ENCODE data around the gene IKZF5.

IKZF5 gene, protein sequence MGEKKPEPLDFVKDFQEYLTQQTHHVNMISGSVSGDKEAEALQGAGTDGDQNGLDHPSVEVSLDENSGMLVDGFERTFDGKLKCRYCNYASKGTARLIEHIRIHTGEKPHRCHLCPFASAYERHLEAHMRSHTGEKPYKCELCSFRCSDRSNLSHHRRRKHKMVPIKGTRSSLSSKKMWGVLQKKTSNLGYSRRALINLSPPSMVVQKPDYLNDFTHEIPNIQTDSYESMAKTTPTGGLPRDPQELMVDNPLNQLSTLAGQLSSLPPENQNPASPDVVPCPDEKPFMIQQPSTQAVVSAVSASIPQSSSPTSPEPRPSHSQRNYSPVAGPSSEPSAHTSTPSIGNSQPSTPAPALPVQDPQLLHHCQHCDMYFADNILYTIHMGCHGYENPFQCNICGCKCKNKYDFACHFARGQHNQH

DNA sequence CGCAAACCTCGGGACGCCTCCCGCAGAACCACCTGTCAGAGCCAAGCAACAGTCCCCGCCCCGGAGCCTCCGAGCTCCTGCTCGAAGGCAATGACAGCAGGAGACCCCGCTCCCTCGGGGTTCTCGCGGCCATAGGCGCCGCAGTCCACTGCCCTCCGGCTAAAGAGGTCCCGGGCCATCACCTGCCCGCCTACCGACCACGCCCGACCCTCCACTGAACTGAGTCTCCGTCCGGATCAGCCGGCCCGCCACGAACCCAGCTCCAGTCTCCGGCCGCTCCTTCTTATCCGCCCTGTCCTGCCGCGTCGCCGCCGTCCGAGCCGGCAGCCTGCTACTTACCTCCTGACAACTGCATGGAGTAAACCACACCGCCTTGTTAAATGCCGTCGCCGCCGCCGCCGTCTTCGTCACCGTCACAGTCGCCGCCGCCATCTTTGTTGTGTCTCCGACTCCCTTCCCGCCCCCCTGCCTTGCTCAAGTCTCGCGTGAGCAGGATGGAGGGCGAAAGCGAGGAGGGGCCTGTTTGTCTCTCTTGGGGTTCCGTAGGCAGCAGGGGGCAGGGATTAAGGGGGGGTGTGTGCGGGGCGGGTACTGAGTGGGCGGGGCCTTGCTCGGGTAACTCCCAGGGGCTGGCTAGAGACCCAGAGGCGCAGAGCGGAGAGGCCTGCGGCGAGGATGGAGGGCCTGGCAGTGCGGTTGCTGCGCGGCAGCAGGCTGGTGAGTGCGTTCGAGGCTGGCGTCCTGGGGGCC is at the start of gene IKZF5, which contains the start of gene ACADSB:
Gene IKZF5, minus strand, starts transcription at position 441 of the 750 bp plus-strand sequence. CDS start 10,170 bp downstream, outside the sequence.
Gene ACADSB, plus strand, starts transcription at position 652 of the 750 bp plus-strand sequence. Its CDS starts 24 bp downstream, at position 676.
- DNase-seq (ENCODE audit: low read depth in 2 of 2) = peak; percentile 86 to 92

DNA sequence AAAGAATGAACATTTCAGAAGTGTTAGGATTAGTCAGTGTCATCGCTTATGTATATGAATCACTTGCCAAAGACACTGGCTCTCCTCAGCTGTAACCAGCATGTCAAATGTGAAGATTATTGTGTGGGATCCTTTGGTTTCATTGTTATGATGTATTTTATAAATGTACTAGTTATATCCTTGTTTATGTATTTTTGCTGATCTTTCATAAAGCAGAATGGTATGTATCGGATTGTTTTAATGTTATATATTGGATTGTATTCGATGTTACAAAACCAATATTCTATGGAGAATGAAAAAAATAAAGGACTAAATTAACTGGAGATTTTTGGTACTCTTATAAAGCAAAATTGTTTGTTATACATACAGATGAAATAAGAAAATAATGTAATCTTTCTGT is 49.4 kb upstream of the IKZF5 start:
- DNase-seq (ENCODE audit: low read depth in 2 of 2) = no peak

DNA sequence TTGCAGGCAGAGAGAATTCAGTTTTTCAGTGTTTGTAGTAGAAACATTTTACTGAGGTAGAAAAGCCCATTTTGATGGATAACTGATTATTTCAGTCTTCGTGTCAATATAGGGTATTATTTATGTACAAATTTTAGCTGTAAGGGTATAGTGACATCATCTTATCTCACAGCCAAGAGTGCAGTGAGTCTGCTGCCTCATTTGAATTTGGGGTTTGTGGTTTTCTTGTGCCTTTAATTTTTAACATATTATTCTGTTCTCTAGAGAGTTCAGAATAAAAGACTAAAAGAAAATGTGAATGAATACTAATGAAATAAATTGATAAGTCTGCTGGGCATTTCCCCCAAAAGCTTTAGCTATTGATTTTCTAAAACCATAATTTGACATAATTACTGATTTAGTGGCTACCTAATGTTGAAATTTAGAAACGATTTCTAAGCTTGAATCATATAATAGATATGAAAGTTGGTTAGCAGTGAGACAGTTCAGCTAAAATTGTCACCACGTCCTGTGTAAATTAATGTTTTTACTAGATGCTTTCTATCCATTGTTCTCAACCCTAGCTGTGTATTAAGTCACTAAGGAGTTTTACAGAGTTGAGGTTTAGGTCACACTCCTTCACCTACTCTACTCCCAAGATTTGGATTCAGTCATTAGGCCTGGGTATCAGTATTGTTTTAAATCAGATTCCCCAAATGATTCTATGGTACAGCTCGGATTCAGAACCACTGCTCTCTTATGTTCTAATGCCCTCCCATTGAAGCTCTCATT is 37.6 kb upstream of the IKZF5 start:
- no peak for DNase-seq (ENCODE audit: low read depth in 2 of 2)

DNA sequence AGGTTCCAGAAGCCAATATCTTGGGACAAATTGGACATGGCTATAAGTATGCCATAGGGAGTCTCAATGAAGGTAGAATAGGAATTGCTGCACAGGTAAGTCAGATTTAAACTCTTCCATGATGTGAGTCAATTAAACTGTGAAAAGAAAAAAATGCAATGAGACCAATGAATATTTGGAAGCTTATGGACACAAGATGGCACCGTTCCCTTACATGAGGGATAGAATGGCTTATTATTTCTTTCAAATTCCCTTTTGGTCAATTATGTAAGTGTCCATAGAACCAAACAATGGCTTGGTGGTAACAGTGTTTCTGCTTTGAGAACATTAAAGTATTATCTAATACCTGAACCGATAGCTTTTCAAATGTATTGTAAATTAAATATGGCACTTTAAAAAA is 35.8 kb upstream of the IKZF5 start:
- DNase-seq (ENCODE audit: low read depth in 2 of 2) = no peak

DNA sequence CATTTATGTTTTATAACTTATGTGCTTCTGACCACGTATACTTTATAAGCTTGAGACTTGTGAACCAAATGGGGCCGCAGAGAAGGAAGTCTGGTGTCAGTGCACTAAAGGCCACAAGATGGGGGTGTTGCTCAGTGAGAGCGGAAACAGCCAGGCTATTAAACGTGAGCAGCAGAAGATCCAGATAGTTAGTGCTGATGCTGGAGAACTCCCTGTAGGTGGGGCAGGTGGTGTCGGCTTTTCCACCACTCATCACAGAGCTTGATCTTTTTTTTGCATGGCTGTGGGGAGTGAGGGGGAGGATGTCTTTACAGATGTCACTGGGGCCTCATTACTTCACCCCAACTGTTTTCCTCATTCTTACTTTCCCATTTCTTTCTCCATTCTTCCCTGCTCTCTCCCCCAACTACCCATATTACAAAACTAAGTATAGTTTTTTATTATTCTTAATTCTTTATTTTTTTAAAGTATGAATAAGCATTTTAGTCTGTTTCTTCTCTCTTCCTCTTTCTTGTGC is 34.9 kb upstream of the IKZF5 start:
- peak; percentile 1 to 16 for DNase-seq (ENCODE audit: low read depth in 2 of 2)

DNA sequence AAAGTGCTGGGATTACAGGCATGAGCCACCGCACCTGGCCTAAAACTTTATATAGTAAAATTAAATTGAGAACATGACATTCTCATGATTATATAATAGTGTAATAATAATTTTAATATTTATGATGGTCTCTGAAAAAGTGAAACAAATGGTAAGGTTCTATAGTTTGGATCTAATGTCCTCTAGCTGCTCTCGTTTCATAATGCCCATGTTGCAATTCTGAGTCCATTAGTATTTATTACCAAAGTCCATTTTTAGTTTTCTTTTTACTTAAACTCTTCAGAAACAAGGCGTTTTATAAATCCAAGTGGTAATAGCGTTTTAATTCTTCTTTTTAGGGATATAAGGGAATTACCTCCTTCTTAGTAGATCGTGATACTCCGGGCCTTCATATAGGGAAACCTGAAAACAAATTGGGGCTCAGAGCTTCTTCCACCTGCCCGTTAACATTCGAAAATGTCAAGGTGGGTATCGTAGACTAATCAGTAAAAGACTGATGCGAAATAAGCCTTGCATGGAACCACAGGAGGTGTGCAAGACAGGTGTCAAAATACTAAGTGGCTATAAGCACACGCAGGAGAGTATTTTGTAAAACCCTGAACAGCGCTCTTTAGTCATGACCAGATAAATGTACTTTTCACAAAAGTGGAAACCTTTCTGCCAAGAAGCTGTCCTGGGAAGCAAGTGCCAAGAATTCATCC is 34.3 kb upstream of the IKZF5 start:
- DNase-seq (ENCODE audit: low read depth in 2 of 2) = no peak

DNA sequence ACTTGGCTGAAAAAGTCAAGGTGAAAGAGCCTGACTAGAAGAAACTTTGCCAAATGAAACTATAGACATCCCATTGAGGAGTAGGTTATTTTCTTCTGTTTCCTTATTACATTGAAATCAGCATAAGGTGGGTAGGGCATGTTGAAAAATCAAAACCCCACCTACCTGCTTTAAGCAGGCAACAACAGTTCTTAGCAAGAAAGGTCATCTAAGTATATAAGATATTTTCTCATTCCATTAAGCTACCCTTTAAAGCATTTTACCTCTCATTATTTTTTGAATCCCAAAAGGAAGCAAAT is 31.0 kb upstream of the IKZF5 start:
- no peak for DNase-seq (ENCODE audit: low read depth in 2 of 2)

DNA sequence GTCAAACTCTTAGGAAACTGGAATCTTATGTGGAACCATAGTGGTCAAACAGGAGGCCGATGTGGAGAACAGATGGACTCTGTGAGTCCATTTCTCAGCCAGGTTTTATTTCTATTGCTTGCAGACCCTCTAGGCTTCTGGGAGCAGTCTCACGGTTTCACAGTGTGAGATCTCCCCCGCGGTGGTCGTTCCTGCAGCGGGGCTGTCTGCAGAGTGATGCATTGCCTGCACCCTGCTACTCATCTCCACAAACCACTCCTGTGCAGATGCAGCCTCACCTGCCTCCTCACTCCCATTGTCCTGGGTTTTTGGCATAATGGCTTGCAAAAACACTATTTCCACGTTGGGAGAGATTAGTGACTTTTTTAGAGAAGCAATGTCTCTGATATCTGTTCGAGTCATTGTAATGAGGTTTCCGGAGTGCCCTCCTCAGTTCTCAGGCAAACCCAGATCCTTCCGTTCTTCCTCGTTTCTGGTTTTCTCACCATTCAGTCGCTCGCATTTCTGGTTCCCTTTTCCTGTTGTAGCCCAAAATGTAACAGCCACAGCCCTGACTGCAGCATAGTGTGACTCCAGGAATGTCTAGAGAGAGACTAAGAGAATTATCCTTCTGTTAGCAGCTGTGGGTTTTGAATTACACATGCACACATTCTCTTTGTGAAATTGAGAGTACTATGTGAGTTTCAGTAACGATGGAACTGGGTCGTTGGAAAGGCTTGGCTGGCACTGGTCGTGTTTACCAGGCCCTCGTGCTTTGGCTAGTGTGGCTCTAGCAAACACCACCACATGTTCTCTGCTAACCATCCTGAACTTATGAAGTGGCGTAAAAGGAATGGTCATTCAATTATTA is 30.4 kb upstream of the IKZF5 start:
- DNase-seq (ENCODE audit: low read depth in 2 of 2) = no peak

DNA sequence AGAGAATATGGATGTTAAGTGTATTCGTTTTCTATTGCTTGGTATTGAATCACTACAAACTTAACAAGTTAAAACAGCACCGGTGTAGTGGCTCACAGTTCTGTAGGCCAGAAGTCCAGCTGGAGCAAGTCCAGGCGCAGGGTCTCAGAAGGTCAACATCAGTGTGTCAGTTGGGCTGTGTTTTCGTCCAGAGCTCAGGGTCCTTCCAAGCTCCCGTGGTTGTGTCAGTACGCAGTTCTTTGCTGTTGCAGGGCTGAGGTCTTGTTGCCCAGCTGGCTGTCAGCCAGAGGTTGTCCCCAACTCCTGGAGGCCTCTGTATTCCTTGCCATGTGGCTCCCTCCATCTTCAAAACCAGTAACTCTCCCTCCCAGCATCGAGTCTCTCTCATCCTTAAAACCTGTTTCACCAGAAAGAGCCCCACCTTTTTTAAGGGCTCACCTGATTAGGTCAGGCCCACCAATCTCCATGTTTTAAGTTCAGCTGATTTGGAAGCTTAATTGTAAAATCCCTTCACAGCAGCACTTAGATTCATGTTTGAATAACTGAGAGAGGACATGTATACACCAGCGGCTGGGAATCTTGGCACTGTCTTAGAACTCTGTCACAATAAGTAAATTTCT is 27.0 kb upstream of the IKZF5 start:
- DNase-seq (ENCODE audit: low read depth in 2 of 2) = no peak

DNA sequence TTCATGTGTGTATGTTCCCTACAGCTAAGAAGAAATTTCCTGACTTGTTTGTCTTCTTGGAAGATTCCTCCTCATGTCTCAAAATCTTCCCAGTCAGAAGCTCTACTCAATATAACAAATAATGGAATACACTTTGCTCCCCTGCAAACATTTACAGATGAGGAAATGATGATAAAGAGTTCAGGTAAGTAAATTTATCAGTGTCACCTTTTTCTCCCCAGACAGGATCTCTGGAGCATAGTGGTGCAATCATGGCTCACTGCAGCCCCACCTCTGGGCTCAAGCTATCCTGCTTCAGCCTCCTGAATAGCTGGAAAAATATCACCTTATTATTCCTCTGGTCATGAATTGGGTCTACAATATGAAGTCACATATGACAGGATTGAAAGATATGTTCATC is 25.7 kb upstream of the IKZF5 start:
- no peak for DNase-seq (ENCODE audit: low read depth in 2 of 2)

DNA sequence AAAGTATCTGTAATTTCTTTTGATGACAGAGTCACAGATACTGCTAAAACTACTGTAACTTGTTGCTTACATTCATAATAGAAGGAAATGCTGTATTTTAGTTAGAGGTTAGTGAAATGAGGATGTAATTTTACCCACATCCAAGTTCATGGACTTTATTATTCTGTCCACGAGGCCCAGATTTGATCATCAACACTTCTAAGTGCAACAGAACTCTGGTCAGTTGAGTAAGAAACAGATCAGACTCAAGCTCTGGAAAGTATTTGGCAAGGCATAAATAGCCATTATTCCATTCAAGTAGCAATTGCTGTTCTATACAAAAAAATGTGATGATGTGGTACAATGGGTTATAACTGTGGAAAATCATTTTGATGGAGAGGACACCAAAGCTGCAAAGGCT is 22.5 kb upstream of the IKZF5 start:
- DNase-seq (ENCODE audit: low read depth in 2 of 2) = no peak

DNA sequence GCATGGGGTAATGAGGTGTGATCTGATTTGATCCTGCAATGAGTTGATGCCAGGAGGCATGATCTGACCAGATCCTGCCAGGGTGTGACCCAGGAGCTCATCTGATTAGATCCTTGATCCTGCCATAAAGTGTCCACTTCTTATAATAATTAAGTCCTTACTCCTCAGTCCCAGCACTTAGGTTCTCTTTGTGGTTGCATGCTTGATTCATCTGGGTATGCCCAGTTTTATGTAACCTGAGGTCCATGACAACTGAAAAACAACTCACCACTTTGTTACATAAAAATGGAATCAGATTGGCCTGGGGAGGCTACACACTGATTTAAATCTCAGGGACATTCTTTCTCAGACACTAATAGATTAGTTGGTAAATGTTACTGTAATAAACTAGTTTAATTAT is 19.3 kb upstream of the IKZF5 start:
- DNase-seq (ENCODE audit: low read depth in 2 of 2) = no peak

DNA sequence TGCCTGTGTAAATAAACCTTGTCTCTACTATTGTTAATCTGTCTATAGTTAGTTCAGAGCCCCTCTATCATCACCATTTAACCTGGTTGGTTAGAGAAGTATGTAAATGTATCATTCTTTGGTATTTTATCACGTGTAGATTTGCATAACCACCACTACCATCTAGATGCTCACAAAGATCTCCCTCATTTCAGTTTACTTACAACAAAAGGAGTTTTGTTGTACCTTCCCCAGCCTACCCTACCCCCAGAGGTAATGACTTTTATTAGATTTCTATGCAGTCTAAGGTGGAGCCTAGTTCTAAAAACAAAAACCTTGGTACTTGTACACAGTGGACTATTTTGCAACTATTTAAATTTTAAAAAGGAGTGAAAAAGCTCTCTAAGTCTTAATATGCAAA is 17.7 kb upstream of the IKZF5 start:
- no peak for DNase-seq (ENCODE audit: low read depth in 2 of 2)

DNA sequence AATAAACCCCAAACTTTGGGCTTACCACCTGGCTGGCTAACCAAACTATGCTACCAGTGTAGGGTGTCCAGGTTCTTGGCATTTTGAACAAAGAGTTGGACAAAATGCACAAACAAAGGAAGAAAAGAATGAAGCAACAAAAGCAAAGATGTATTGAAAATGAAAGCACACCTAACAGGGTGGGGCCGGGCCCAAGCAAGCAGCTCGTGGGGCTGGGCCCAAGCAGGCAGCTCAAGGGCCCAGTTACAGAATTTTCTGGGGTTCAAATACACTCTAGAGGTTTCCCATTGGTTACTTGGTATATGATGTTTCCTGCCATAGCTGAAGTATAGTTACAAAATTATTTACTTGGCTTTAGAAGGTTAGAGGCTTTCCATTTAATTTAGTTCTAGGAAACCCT is 15.9 kb upstream of the IKZF5 start:
- DNase-seq (ENCODE audit: low read depth in 2 of 2) = no peak

DNA sequence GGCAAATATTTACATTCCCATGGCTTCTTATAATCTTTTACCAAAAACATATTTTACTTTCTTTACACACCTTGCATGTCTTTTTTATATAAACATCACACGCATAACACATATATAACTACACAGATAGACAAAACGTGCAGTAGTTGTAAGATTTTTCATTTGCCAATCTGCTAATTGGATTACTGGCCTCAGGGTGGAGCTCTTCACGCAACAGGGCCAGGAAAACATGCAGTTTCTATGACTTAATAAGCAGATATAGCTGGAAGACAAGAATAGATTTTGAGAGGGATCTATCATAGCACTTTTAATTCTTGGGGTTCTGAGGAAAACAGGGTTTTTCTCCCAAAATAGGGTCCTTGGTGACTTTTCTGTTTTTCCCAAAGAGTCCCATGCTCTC is 12.9 kb upstream of the IKZF5 start:
- no peak for DNase-seq (ENCODE audit: low read depth in 2 of 2)

DNA sequence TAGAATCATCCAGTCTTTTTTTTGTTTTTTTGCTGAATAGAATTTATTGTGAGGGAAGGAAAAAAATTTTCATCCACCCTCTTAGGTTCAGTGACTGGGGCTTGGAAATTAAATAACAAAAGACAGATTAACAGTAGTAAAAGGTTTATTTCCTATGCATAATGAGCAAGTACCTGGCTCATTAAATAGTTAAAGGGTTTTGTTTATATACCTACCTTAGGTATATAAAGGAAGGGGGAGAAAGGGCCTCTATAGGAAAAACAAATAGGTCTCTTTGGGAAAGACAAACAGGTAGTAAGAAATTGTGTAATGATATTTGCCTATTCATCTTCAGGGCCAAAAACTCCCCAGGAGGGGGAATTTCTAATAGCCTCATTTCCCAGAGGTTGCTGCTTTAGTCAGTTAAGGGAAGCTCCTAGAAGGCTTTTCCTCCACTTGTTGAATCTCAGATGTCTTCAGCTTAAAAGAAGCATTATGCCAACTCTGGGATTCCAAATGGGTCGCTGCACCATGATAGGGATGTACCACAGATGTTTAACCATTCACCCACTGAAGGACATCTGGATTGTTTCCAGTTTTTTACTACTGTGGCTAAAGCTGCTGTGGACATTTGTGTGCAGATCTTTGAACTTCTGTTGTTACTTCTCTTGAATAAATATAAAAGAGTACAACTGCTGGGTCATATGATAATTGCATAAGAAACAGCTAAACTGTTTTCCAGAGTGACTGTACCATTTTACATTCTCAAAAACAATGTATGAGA is 11.5 kb upstream of the IKZF5 start:
- no peak for DNase-seq (ENCODE audit: low read depth in 2 of 2)

DNA sequence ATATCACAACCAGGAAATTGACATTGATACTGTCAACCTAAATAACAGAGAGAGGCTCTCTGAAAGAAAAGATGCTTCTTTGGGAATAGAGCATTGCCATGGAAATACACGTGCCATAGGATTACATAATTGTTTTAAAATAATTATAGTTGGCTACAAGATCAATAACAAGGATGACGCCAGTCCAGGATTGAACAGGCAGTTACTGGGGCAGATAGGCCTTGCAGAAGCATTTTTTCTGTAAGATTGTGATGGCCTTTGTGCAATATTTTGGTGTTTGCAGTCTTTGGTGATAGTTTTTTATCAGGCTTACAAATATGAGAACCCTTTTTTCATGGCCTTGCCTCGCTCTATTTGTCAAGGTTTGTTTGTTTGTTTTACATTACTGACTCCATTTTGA is 10.7 kb upstream of the IKZF5 start:
- DNase-seq (ENCODE audit: low read depth in 2 of 2) = no peak

DNA sequence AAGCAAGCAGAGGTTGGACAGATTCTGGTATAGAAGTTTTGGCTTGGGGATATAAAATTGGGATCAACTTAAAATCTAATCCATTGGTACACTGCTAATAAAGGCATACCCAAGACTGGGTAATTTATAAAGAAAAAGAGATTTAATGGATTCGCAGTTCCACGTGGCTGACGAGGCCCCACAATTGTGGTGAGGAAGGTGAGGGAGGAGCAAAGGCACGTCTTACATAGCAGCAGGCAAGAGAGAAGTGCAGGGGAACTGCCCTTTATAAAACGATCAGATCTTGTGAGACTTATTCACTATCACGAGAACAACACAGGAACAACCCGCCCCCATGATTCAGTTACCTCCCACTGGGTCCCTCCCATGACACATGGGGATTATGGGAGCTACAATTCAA is 9.9 kb upstream of the IKZF5 start:
- DNase-seq (ENCODE audit: low read depth in 2 of 2) = no peak

DNA sequence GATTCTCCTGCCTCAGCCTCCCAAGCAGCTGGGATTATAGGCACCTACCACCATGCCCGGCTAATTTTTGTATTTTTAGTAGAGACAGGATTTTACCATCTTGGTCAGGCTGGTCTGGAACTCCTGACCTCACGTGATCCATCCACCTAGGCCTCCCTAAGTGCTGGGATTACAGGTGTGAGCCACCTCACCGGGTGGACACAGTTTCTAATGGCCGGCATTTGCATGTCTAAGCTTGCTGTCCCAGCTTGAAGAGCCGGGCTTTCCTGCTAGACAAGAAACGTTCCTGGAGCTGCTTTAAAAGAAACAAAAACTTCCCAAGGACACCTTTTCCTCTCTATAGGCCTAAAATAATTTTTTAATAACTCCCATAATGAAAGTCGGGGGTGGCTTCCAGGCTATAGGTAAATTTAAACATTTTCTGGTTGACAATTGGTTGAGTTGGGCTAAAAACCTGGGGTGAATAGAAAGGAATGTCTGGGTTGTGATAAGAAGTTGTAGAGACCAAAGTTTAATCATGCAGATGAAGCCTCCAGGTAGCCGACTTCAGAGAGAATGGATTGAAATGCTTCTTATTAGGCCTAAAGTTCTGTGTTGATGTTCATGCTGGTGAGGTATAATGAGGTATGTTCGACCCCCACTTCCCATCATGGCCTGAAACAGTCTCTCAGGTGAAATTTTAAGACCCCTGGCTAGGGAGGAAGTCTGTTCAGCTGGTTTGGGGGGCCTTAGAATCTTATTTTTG is 9.0 kb upstream of the IKZF5 start:
- DNase-seq (ENCODE audit: low read depth in 2 of 2) = no peak
